Omental fat pad (tissue), 4 donors: Measurements from ENCODE around the gene KRT16. TPM values are rescaled to one million over a fixed set of nuclear protein-coding genes. Genes with fewer than 3 reads are reported as not detected.
"Not testable (repeated sequence)": the region's sequence is repeated elsewhere in the genome, so short reads cannot be mapped to it uniquely, and the experiment has no call there.

ENCODE experiments used
- ATAC-seq: fragments of 150-250 bp; one replicate; pipeline ENCODE4 v1.9.1; 2016; ENCODE audit warnings: mild to moderate bottlenecking, moderate library complexity; ENCODE audit not compliant: low FRiP score
- DNase-seq: peaks from one replicate; pipeline ENCODE4 v3.0.0-alpha.2; 2019; ENCODE audit warnings: low spot score
- total RNA-seq, 4 donors: library from RNA; depleted of rRNA; stranded (reverse); fragments of >200 nt; gene quantifications; one replicate each; pipeline ENCODE4 v1.1.0, GENCODE V29; 2016
- TF ChIP-seq, protein P1 (sequence below), 3 donors: fragments of 450-650 bp; IDR thresholded peaks; one replicate each; pipeline ENCODE4 v1.5.1; 2016 to 2017; ENCODE audit warnings: antibody characterized with exemption in 3 of 3, mild to moderate bottlenecking in 3 of 3, moderate library complexity in 2 of 3

The KRT16 gene
- total RNA-seq, 4 donors from 2014 or later, result 0.84 to 158 (median 7.6) TPM

- ATAC-seq (no peak), DNase-seq (no peak)
- TF ChIP-seq, protein P1, sequence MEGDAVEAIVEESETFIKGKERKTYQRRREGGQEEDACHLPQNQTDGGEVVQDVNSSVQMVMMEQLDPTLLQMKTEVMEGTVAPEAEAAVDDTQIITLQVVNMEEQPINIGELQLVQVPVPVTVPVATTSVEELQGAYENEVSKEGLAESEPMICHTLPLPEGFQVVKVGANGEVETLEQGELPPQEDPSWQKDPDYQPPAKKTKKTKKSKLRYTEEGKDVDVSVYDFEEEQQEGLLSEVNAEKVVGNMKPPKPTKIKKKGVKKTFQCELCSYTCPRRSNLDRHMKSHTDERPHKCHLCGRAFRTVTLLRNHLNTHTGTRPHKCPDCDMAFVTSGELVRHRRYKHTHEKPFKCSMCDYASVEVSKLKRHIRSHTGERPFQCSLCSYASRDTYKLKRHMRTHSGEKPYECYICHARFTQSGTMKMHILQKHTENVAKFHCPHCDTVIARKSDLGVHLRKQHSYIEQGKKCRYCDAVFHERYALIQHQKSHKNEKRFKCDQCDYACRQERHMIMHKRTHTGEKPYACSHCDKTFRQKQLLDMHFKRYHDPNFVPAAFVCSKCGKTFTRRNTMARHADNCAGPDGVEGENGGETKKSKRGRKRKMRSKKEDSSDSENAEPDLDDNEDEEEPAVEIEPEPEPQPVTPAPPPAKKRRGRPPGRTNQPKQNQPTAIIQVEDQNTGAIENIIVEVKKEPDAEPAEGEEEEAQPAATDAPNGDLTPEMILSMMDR (IDR thresholded peaks at IDR 0.05), result no peak
Measured at GRCh38 chr17:41613277-41614082, 913 bp upstream of the KRT16 start.

DNA sequence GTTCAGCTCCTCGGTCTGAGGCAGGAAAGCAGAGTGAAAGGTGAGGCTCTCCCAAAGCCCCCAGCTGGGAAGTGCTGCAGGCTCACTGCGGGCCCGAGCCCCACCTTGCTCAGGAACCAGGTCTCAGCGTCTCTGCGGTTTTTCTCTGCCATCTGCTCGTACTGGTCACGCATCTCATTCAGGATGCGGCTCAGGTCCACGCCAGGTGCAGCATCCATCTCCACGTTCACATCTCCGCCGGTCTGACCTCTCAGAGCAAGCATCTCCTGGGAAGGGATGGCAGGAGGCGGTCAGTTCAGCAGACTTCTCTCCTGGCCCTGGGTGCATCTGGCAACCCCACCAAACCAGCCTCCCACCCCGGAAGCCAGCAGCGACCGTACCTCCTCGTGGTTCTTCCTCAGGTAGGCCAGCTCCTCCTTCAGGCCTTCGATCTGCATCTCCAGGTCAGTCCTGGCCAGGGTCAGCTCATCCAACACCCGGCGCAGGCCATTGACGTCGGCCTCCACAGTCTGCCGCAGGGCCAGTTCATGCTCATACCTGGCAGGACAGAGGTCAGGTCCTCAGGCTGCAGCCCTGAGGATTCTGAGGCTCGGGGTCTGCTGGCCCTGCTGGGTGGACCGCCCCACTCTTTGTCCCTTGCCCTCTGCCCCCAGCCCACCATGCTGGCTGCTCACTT, 1.5 kb downstream of the KRT16 start:
- TF ChIP-seq, protein P1 (IDR thresholded peaks at IDR 0.05), result no peak
- no peak for DNase-seq

GRCh38 chr17:41610061-41610517, 2.5 kb downstream of the KRT16 start:
- ATAC-seq, DNase-seq: not testable (repeated sequence)

More for the DNA sequence above, 1.5 kb downstream of the KRT16 start:
- ATAC-seq, result no peak

- not testable (repeated sequence) for ATAC-seq, DNase-seq
Measured at GRCh38 chr17:41606930-41607329, 5.6 kb downstream of the KRT16 start.

DNA sequence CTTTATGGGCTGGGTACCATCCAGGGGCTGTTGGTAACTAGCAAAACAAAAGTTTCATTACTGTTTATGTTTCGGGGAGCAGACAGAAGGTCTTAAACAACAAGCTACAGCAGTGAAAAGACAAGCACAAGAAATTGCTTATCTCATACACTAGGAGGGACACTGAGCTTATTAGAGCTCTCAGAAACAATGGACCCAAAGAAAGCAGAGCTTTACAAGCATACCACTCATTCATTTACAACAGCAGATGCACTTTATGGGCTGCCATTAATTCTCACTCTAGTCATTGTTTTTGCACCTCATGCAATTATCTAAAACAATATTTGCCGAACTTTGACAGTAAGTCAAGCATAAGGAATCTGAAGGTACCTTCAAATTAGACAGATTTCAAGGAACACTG, 10.0 kb downstream of the KRT16 start:
- no peak for ATAC-seq
- DNase-seq, result no peak
- TF ChIP-seq, protein P1 (IDR thresholded peaks at IDR 0.05), result no peak

GRCh38 chr17:41600318-41600717, 12.2 kb downstream of the KRT16 start:
- no peak for DNase-seq
- ATAC-seq, result no peak
- TF ChIP-seq, protein P1 (IDR thresholded peaks at IDR 0.05), result no peak

DNA sequence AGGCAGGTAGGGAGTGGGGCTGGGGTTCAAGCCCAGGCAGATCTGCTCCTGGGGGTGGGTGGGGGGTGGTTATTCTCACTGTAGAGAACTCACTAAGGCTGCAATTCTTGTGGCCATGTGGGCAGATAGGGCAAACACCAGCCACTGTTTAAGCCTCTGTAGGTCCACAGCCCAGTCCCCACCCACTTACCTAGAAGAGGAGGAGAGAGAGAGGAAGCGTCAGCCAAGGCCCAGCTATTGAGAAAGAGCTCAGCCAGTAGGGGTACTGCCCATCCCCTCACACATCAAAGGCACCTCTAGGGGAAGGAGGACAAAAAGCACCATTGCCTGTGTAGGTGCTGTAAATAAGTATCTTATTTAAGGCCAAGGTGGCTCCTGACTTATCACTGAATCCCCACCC, 12.9 kb downstream of the KRT16 start:
- DNase-seq (no peak), ATAC-seq (no peak)
- TF ChIP-seq, protein P1 (IDR thresholded peaks at IDR 0.05), result no peak

GRCh38 chr17:41595585-41595984, 17.0 kb downstream of the KRT16 start:
- ATAC-seq (peak; percentile 44), DNase-seq (no peak)
- TF ChIP-seq, protein P1 (IDR thresholded peaks at IDR 0.05), result no peak
